HG02840 (cell line): Measurements from ENCODE around the gene CDCP2.
"Not testable (repeated sequence)": the region's sequence is repeated elsewhere in the genome, so short reads cannot be mapped to it uniquely, and the experiment has no call there.

Experiments used
- ATAC-seq: cut with Tn5 transposase; IDR thresholded peaks from one replicate; pipeline ENCODE4 v1.9.1; 2021; ENCODE audit warnings: mild to moderate bottlenecking, moderate library complexity, moderate number of reproducible peaks; ENCODE audit not compliant: unreplicated experiment, low FRiP score

Gene CDCP2

GRCh38 chr1:54096227-54096876, 56.4 kb downstream of the CDCP2 start:
- no peak for ATAC-seq

- no peak for ATAC-seq
Measured at GRCh38 chr1:54095546-54096226, 57.1 kb downstream of the CDCP2 start.

DNA sequence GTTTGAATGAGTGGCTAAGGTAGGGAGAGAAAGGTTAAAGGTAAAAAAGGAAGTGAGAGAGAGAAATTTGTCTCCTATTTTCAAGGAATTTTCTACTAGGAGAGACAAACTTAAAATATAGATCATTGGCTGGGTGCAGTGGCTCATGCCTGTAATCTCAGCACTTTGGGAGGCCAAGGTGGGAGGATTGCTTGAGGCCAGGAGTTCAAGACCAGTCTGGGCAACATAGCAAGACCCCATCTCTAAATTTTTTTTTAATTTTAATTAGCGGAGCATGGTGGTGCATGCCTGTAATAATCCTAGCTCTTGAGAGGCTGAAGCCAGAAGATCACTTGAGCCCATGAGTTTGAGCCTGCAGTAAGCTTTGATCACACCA, 58.1 kb downstream of the CDCP2 start:
- not testable (repeated sequence) for ATAC-seq

DNA sequence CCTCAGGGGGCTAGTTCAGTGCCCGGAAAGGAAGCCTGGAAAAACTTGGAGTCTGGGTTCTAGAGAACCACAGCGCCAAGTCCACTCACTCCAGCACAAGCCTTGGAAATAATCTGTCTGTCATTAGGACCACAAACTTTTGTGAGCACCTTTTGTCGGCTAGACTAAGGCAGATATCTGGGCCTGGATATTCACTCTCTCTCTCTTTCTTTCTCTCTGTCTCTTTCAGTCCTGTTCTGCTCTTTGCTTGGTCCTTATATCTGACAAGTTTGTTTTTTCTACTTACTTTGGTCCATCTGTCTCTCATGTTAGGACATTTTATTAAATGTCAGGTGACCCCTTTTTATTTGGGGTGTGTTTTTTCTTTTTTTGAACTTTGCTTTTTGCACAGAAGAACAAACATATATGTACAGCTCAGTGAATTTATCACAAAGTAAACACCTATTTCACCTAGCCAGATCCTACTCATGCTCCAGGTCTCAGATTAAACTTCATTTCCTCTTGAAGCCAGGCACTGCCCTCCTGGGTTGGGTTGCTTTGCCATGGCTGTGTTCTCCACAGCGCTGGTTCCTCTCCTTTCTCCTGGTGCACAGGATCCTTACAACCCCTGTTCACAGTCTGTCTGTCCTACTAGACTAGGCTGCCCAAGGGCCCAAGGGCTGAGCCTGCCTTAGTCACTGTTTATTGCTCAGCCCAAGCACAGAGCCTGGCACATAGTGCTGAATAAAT, 58.6 kb downstream of the CDCP2 start:
- no peak for ATAC-seq

GRCh38 chr1:54091666-54092065, 61.1 kb downstream of the CDCP2 start:
- no peak for ATAC-seq

GRCh38 chr1:54088385-54088784, 64.4 kb downstream of the CDCP2 start:
- no peak for ATAC-seq

DNA sequence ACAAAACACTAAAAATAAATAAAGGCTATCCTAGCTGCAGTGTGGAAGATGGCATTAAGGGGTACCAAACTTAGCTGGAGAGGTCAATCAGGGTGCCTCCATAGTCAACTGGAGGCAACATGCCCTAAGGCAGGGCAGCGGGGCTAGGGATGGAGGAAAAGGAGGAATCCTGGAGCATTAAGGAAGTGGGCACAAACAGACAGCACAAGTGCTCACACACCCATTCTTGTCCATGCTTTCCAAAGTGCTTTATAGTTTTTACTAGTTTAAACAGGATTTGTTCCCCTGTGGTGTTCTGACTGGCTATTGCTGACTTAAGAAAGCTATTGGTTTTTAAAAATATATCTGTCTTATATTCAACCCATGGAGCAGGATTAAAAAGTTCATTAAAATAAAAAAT, 66.0 kb downstream of the CDCP2 start:
- ATAC-seq: no peak

- ATAC-seq: no peak
Measured at GRCh38 chr1:54084794-54085193, 68.0 kb downstream of the CDCP2 start.
